ENCODE data around the gene TNFRSF12A.

The TNFRSF12A gene

GRCh38 chr16:2983706-2984136 lies 36.4 kb upstream of the TNFRSF12A start (continued):
- TF ChIP-seq ZNF561 (tag by site-specific recombination; IDR thresholded peaks at IDR 0.05; ENCODE audit: borderline replicate concordance) (peak; percentile 82; the same call in 1 of the 2 replicates), ZNF423 (tag by site-specific recombination; IDR thresholded peaks at IDR 0.05) (no peak), ZNF148 (tag by site-specific recombination; IDR thresholded peaks at IDR 0.05; ENCODE audit: borderline replicate concordance) (no peak), ZSCAN30 (tag by site-specific recombination; IDR thresholded peaks at IDR 0.05) (peak; percentile 87), GLIS2 (tag by site-specific recombination; IDR thresholded peaks at IDR 0.05) (no peak), ZFP69B (tag by site-specific recombination; IDR thresholded peaks at IDR 0.05) (0 out of 2 replicates have a peak, but pooled peaks have one; percentile 63), ZNF664 (tag by site-specific recombination; IDR thresholded peaks at IDR 0.05) (no peak), ZNF174 (tag by site-specific recombination; IDR thresholded peaks at IDR 0.05) (no peak), HOXA7 (CRISPR knock-in tag; IDR thresholded peaks at IDR 0.05; ENCODE audit: borderline replicate concordance) (no peak), KLF17 (tag by site-specific recombination; IDR thresholded peaks at IDR 0.05) (no peak), ZNF580 (tag by site-specific recombination; IDR thresholded peaks at IDR 0.05) (no peak), ZNF398 (tag by site-specific recombination; IDR thresholded peaks at IDR 0.05) (no peak), ZBTB44 (tag by site-specific recombination; IDR thresholded peaks at IDR 0.05) (no peak), ZNF521 (tag by site-specific recombination; IDR thresholded peaks at IDR 0.05) (no peak), ZNF184 (tag by site-specific recombination; IDR thresholded peaks at IDR 0.05) (no peak; the same call in 1 of the 2 replicates), ZNF768 (tag by site-specific recombination; IDR thresholded peaks at IDR 0.05) (no peak), ZNF518A (tag by site-specific recombination; conservative IDR thresholded peaks at IDR 0.05; ENCODE audit: low read depth) (no peak), ZNF19 (tag by site-specific recombination; IDR thresholded peaks at IDR 0.05; ENCODE audit: low read depth) (no peak), ZNF391 (tag by site-specific recombination; IDR thresholded peaks at IDR 0.05; ENCODE audit: borderline replicate concordance, low read depth) (peak; percentile 26; the same call in 1 of the 2 replicates), ZNF654 (tag by site-specific recombination; IDR thresholded peaks at IDR 0.05; ENCODE audit: low read depth) (peak; percentile 46), ZNF23 (tag by site-specific recombination; IDR thresholded peaks at IDR 0.05; ENCODE audit: borderline replicate concordance) (no peak), TCF7L2 (IDR thresholded peaks at IDR 0.05; ENCODE audit: borderline replicate concordance, low read depth, low read length) (no peak), ZNF155 (tag by site-specific recombination; IDR thresholded peaks at IDR 0.05) (no peak), ZNF792 (tag by site-specific recombination; IDR thresholded peaks at IDR 0.05) (0 out of 2 replicates have a peak, but pooled peaks have one; percentile 33), GLI4 (tag by site-specific recombination; IDR thresholded peaks at IDR 0.05) (no peak), ZNF114 (tag by site-specific recombination; IDR thresholded peaks at IDR 0.05) (no peak), MEIS1 (CRISPR knock-in tag; IDR thresholded peaks at IDR 0.05; ENCODE audit: borderline replicate concordance) (no peak), ZBTB8A (tag by site-specific recombination; IDR thresholded peaks at IDR 0.05) (peak; percentile 73), ZNF335 (tag by site-specific recombination; conservative IDR thresholded peaks at IDR 0.05) (peak; percentile 96)
